ENCODE measurements around the gene APBB1IP.

DNA sequence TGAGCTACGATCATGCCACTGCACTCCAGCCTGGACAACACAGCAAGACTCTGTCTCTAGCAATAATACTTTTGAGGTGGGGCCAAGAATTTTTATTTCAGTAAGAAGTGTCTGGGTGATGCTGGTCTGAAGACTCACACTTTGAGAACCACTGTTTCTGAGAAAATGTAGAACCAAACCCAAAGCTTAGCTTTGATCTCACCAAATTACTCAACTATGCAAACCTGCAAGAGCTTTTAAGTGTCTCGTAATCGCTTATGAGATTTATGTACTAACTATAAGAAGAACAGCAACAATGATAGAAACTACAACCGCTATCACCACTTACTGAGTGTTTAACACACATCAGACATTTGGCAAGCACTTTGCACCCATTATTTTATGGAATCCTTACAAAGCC is 29.5 kb downstream of the APBB1IP start:
- TF ChIP-seq, protein P1, sequence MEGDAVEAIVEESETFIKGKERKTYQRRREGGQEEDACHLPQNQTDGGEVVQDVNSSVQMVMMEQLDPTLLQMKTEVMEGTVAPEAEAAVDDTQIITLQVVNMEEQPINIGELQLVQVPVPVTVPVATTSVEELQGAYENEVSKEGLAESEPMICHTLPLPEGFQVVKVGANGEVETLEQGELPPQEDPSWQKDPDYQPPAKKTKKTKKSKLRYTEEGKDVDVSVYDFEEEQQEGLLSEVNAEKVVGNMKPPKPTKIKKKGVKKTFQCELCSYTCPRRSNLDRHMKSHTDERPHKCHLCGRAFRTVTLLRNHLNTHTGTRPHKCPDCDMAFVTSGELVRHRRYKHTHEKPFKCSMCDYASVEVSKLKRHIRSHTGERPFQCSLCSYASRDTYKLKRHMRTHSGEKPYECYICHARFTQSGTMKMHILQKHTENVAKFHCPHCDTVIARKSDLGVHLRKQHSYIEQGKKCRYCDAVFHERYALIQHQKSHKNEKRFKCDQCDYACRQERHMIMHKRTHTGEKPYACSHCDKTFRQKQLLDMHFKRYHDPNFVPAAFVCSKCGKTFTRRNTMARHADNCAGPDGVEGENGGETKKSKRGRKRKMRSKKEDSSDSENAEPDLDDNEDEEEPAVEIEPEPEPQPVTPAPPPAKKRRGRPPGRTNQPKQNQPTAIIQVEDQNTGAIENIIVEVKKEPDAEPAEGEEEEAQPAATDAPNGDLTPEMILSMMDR (IDR thresholded peaks at IDR 0.05; ENCODE audit: low read depth, low read length, poor library complexity, severe bottlenecking): no peak
- no peak for TF ChIP-seq EZH2phosphoT487 (IDR thresholded peaks at IDR 0.05; ENCODE audit: borderline replicate concordance, low read length)

Measured in DOHH2 (cell line).